K562 (cell line): Measurements from ENCODE around the gene RSPH3. TPM values are rescaled to one million over a fixed set of nuclear protein-coding genes. Genes with fewer than 3 reads are reported as not detected.

ENCODE experiments used
- ARID4B ChIP-seq: sonication (generic); formaldehyde crosslinking; IDR thresholded peaks from 2 replicates; pipeline ENCODE4 v1.8.0; 2022; ENCODE audit warnings: mild to moderate bottlenecking, missing genetic modification reagents
- BRCA1 ChIP-seq, 2 experiments: fragments of 450-650 bp in 1 of 2; sonication (generic) in 1 of 2; formaldehyde crosslinking in 1 of 2; IDR thresholded peaks; 2 replicates each; pipeline versions ENCODE4 v1.5.0 to v1.6.1; 2017 to 2020; ENCODE audit warnings: mild to moderate bottlenecking in 1 of 2, missing genetic modification reagents in 1 of 2
- CBFA2T2 ChIP-seq: fragments of 450-650 bp; conservative IDR thresholded peaks from 2 replicates; pipeline ENCODE4 v1.6.1; 2017; ENCODE audit warnings: mild to moderate bottlenecking
- ETV1 ChIP-seq: fragments of 450-650 bp; conservative IDR thresholded peaks from 2 replicates; pipeline ENCODE4 v1.6.1; 2016; ENCODE audit warnings: missing genetic modification characterization, control low read depth, low read depth, missing compliant biosample characterization
- HEY1 ChIP-seq: fragments of 250-450 bp; sonication (Bioruptor Pico); IDR thresholded peaks from 2 replicates; pipeline ENCODE4 v1.5.0; 2020; ENCODE audit warnings: mild to moderate bottlenecking, moderate library complexity, borderline replicate concordance
- HMBOX1 ChIP-seq: sonication (generic); IDR thresholded peaks from 2 replicates; pipeline ENCODE4 v1.6.1; 2016
- HMG20A ChIP-seq: fragments of 450-650 bp; formaldehyde crosslinking; conservative IDR thresholded peaks from 2 replicates; pipeline ENCODE4 v1.4.0; 2020; ENCODE audit warnings: mild to moderate bottlenecking, mixed read lengths
- MAFG ChIP-seq: fragments of 450-650 bp; conservative IDR thresholded peaks from 2 replicates; pipeline ENCODE4 v1.6.1; 2016; ENCODE audit warnings: missing genetic modification characterization, missing compliant biosample characterization
- MTA1 ChIP-seq: fragments of 450-650 bp; IDR thresholded peaks from 2 replicates; pipeline ENCODE4 v1.6.1; 2017; ENCODE audit warnings: borderline replicate concordance
- NONO ChIP-seq, 2 experiments: fragments of 200-400 bp in 1 of 2; fragments of 450-650 bp in 1 of 2; formaldehyde crosslinking in 1 of 2; IDR thresholded peaks; 2 replicates each; pipeline ENCODE4 v1.6.1; 2017; ENCODE audit warnings: low read depth in 2 of 2, mild to moderate bottlenecking in 2 of 2, moderate library complexity in 2 of 2, low read length in 1 of 2
- PHB ChIP-seq: fragments of 250-450 bp; sonication (Bioruptor Pico); IDR thresholded peaks from 2 replicates; pipeline ENCODE4 v1.5.0; 2021
- POLR2G ChIP-seq: fragments of 200-400 bp; formaldehyde crosslinking; IDR thresholded peaks from 2 replicates; pipeline ENCODE4 v1.6.1; 2017; ENCODE audit warnings: low read depth, mild to moderate bottlenecking, antibody characterized with exemption, low read length, moderate library complexity
- SAFB2 ChIP-seq: fragments of 200-400 bp; formaldehyde crosslinking; IDR thresholded peaks from 2 replicates; pipeline ENCODE4 v1.6.1; 2018; ENCODE audit warnings: borderline replicate concordance, low read length, low read depth, moderate library complexity; ENCODE audit not compliant: severe bottlenecking
- SMARCC2 ChIP-seq: fragments of 450-650 bp; IDR thresholded peaks from 2 replicates; pipeline ENCODE4 v1.6.1; 2017; ENCODE audit warnings: antibody characterized with exemption, moderate library complexity, mild to moderate bottlenecking, low read depth
- ZC3H4 ChIP-seq: sonication (generic); formaldehyde crosslinking; IDR thresholded peaks from 2 replicates; pipeline ENCODE4 v1.9.0; 2021; ENCODE audit warnings: missing genetic modification reagents, borderline replicate concordance
- ZNF639 ChIP-seq, 2 experiments: fragments of 200-800 bp in 1 of 2; sonication (Bioruptor generic) in 1 of 2; sonication (generic) in 1 of 2; formaldehyde crosslinking in 1 of 2; IDR thresholded peaks in 1 of 2; conservative IDR thresholded peaks in 1 of 2; 2 replicates each; pipeline versions ENCODE4 v1.5.0 to v1.6.1; 2016 to 2020; ENCODE audit warnings: missing compliant biosample characterization in 1 of 2, missing genetic modification characterization in 1 of 2, missing genetic modification reagents in 1 of 2
- ZNF764 ChIP-seq: fragments of 250-450 bp; sonication (Bioruptor Pico); IDR thresholded peaks from 2 replicates; pipeline ENCODE4 v1.4.0; 2020; ENCODE audit warnings: low read depth, mild to moderate bottlenecking, moderate library complexity
- ZNF778 ChIP-seq: fragments of 450-650 bp; formaldehyde crosslinking; IDR thresholded peaks from 2 replicates; pipeline ENCODE4 v1.4.0; 2020; ENCODE audit warnings: mild to moderate bottlenecking, moderate library complexity
- polyA plus RNA-seq, 8 experiments: library from polyadenylated mRNA; depleted of rRNA in 4 of 8; stranded (reverse) in 5 of 8; unstranded in 3 of 8; fragments of >200 nt; fragmentation: Nextera tagmentation in 2 of 8; fragmentation: Illumina TruSeq in 1 of 8; extraction: Ambion mirVana in 2 of 8; extraction: Trizol in 1 of 8; gene quantifications; 2 replicates each; pipeline versions ENCODE4 v1.2.1 to v1.2.3, GENCODE V29; 2011 to 2014; ENCODE audit warnings: inconsistent platforms in 1 of 8, missing spikeins in 1 of 8
- total RNA-seq, 7 experiments: library from RNA; depleted of rRNA in 6 of 7; stranded (reverse); fragments of >200 nt in 6 of 7; fragmentation: Illumina TruSeq in 2 of 7; extraction: Trizol in 2 of 7; gene quantifications; 2 replicates each; pipeline versions ENCODE4 v1.2.1 to v1.2.3, GENCODE V29; 2011 to 2021; ENCODE audit warnings: low replicate concordance in 1 of 7

Gene RSPH3
- total and polyA plus RNA-seq, 9 of the 15 experiments (the other 6 are each of a cell fraction or from before 2014, with no cell fraction given) = 0.52 to 2.9 (median 1.5) TPM

- TF ChIP-seq MTA1 (0 out of 2 replicates have a peak, but pooled peaks have one; percentile 28), ARID4B (peak; percentile 98), ZNF778 (CRISPR knock-in tag) (no peak), ZNF764 (CRISPR knock-in tag) (0 out of 2 replicates have a peak, but pooled peaks have one; percentile 49), ZNF639 (CRISPR knock-in tag; conservative IDR thresholded peaks at IDR 0.05 in 1 of 2, IDR thresholded peaks at IDR 0.05 in 1 of 2) (peak in 1 of 2 experiments; percentile 83; a peak in 2 of 4 replicates), POLR2G (peak; percentile 99), HEY1 (CRISPR knock-in tag) (no peak), MAFG (tag) (no peak), BRCA1 (IDR thresholded peaks at IDR 0.05) (no peak), BRCA1 (CRISPR knock-in tag; IDR thresholded peaks at IDR 0.05) (0 out of 2 replicates have a peak, but pooled peaks have one; percentile 0), HMBOX1 (no peak), CBFA2T2 (no peak), NONO (IDR thresholded peaks at IDR 0.05; ENCODE audit: low read depth in 2 of 2, low read length in 1 of 2) (peak in 1 of 2 experiments; percentile 58; a peak in 2 of 4 replicates), PHB (CRISPR knock-in tag) (peak; percentile 73; the same call in 1 of the 2 replicates), ETV1 (tag) (0 out of 2 replicates have a peak, but pooled peaks have one; percentile 53), ZC3H4 (no peak), HMG20A (CRISPR knock-in tag) (no peak), SAFB2 (no peak), SMARCC2 (no peak)
These were observed at the start of gene RSPH3 (continued) for GRCh38 chr6:158999666-159000403.
